Measurements from ENCODE around the gene OSBPL6. TPM values are rescaled to one million over a fixed set of nuclear protein-coding genes. Genes with fewer than 3 reads are reported as not detected.

OSBPL6 gene
- total and polyA plus RNA-seq, 9 of the 15 experiments (the other 6 are each of a cell fraction or from before 2014, with no cell fraction given), result 3.4 to 12.7 (median 9.3) TPM

GRCh38 chr2:178450774-178451525, 256.6 kb downstream of the OSBPL6 start, which contains the start of the genes PJVK and PRKRA (continued):
- TF ChIP-seq ZFP91 (CRISPR knock-in tag; IDR thresholded peaks at IDR 0.05) (peak; percentile 57; the same call in 1 of the 2 replicates), ZBTB8A (IDR thresholded peaks at IDR 0.05; ENCODE audit: partially characterized antibody) (no peak), ELF4 (CRISPR knock-in tag; IDR thresholded peaks at IDR 0.05) (0 out of 2 replicates have a peak, but pooled peaks have one; percentile 32), STAT5B (CRISPR knock-in tag; IDR thresholded peaks at IDR 0.05) (no peak), RB1 (IDR thresholded peaks at IDR 0.05; ENCODE audit: low read depth) (peak; percentile 83; the same call in 1 of the 2 replicates), CREBBP (IDR thresholded peaks at IDR 0.05; ENCODE audit: low read depth, low read length) (no peak), BCL6 (CRISPR knock-in tag; IDR thresholded peaks at IDR 0.05) (no peak), CGGBP1 (CRISPR knock-in tag; IDR thresholded peaks at IDR 0.05) (peak; percentile 58; the same call in 1 of the 2 replicates), ETV5 (CRISPR knock-in tag; IDR thresholded peaks at IDR 0.05; ENCODE audit: low read depth) (peak; percentile 50; the same call in 1 of the 2 replicates), LEF1 (IDR thresholded peaks at IDR 0.05) (no peak), ZBTB17 (CRISPR knock-in tag; IDR thresholded peaks at IDR 0.05) (peak; percentile 66; the same call in 1 of the 2 replicates), NR2C2 (CRISPR knock-in tag; IDR thresholded peaks at IDR 0.05) (peak; percentile 57; the same call in 1 of the 2 replicates), NR2C2 (tag; IDR thresholded peaks at IDR 0.05) (peak; percentile 69), ZNF263 (CRISPR knock-in tag; IDR thresholded peaks at IDR 0.05; ENCODE audit: borderline replicate concordance) (peak; percentile 43; the same call in 1 of the 2 replicates), MAX (CRISPR knock-in tag; IDR thresholded peaks at IDR 0.05) (peak; percentile 29; the same call in 1 of the 2 replicates), ZNF830 (CRISPR knock-in tag; IDR thresholded peaks at IDR 0.05) (no peak), ZFP36 (IDR thresholded peaks at IDR 0.05; ENCODE audit: low read depth, low read length, partially characterized antibody) (no peak), HDAC1 (IDR thresholded peaks at IDR 0.05) (peak in 1 of 2 experiments; percentile 87; a peak in 2 of 4 replicates)
